ENCODE measurements around the gene OPN4. TPM values are rescaled to one million over a fixed set of nuclear protein-coding genes. Genes with fewer than 3 reads are reported as not detected.

OPN4 gene
- total and polyA plus RNA-seq, 2 donors (not counting 3 experiments of a cell fraction or from before 2014, with no cell fraction given): not detected

DNA sequence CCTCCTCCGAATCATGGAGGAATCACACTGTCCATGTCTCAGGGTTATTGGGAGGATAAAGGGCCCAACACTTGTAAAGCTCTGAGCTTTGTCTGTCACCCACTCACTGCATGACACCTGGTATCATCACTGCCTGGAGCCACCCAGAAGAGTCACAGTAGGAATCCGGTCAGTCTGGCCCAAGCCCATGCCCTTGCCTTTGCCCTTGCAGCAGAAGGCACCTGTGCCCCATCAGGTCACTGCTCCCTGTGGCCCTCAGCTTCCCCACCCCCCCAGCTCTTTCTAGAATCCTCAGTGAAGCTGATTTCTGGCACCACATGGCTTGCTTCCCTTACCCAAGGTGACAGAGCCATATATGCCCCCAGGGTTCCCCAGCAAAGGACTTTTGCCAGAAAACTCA lies 28.3 kb downstream of the OPN4 start:
- Histone ChIP-seq H3K9me1 (replicated peaks; ENCODE audit: control insufficient read depth, extremely low read depth, insufficient read depth, low read length) (no peaks in the 10 kb centered on the region), H3K27ac (ENCODE audit: insufficient read depth, low read depth, low read length) (no peak overlapping the region), H3K27me3 (ENCODE audit: control insufficient read depth in 2 of 2, insufficient read depth in 2 of 2, low read length in 2 of 2) (peaks cover 9 to 19% of the 10 kb centered on the region in 2 experiments), H3K9ac (replicated peaks; ENCODE audit: extremely low read depth, insufficient read depth, low read length) (no peak overlapping the region), H3K9me3 (replicated peaks; ENCODE audit: control insufficient read depth, insufficient read depth, low read length) (no peaks in the 10 kb centered on the region), H3K4me3 (replicated peaks in 1 of 3; ENCODE audit: insufficient read depth in 1 of 3, low read depth in 1 of 3, low read length in 3 of 3) (no peak overlapping the region), H3K36me3 (ENCODE audit: control insufficient read depth in 2 of 2, extremely low read depth in 1 of 2, insufficient read depth in 2 of 2, low read length in 2 of 2) (no peaks in the 10 kb centered on the region), H2AFZ (ENCODE audit: low read depth, low read length) (no peak overlapping the region), H3K4me1 (ENCODE audit: control insufficient read depth, extremely low read depth, insufficient read depth, low read length) (no peaks in the 10 kb centered on the region), H3K79me2 (ENCODE audit: control insufficient read depth, insufficient read depth, low read length) (no peaks in the 10 kb centered on the region), H3K4me2 (ENCODE audit: insufficient read depth, low read length) (no peak overlapping the region), H4K20me1 (replicated peaks; ENCODE audit: control insufficient read depth, extremely low read depth, insufficient read depth, low read length) (no peaks in the 10 kb centered on the region)
- no TSS peak for BruUV-seq (replicated peaks)
- POLR2A ChIA-PET: no interaction called here
- FAIRE-seq (no peak), DNase-seq (ENCODE audit: low read depth, low spot score) (no peak)
- TF ChIP-seq, protein P1, sequence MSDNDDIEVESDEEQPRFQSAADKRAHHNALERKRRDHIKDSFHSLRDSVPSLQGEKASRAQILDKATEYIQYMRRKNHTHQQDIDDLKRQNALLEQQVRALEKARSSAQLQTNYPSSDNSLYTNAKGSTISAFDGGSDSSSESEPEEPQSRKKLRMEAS (IDR thresholded peaks at IDR 0.05; ENCODE audit: insufficient read depth, insufficient read length): no peak
- TF ChIP-seq, protein P2, sequence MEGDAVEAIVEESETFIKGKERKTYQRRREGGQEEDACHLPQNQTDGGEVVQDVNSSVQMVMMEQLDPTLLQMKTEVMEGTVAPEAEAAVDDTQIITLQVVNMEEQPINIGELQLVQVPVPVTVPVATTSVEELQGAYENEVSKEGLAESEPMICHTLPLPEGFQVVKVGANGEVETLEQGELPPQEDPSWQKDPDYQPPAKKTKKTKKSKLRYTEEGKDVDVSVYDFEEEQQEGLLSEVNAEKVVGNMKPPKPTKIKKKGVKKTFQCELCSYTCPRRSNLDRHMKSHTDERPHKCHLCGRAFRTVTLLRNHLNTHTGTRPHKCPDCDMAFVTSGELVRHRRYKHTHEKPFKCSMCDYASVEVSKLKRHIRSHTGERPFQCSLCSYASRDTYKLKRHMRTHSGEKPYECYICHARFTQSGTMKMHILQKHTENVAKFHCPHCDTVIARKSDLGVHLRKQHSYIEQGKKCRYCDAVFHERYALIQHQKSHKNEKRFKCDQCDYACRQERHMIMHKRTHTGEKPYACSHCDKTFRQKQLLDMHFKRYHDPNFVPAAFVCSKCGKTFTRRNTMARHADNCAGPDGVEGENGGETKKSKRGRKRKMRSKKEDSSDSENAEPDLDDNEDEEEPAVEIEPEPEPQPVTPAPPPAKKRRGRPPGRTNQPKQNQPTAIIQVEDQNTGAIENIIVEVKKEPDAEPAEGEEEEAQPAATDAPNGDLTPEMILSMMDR (IDR thresholded peaks at IDR 0.05; ENCODE audit: extremely low read depth in 1 of 2, insufficient read depth in 1 of 2, low read depth in 1 of 2, low read length in 2 of 2): no peak
- TF ChIP-seq POLR2A (IDR thresholded peaks at IDR 0.05; ENCODE audit: low read depth, low read length) (no peak), POLR2AphosphoS5 (IDR thresholded peaks at IDR 0.05; ENCODE audit: insufficient read depth, low read depth, low read length) (no peak), GATA2 (IDR thresholded peaks at IDR 0.05; ENCODE audit: insufficient read depth, insufficient read length, low read depth, low read length) (no peak), EZH2 (IDR thresholded peaks at IDR 0.05; ENCODE audit: borderline replicate concordance, low read depth, low read length, severe bottlenecking) (no peak), JUN (IDR thresholded peaks at IDR 0.05; ENCODE audit: borderline replicate concordance, insufficient read depth, insufficient read length, low read depth) (no peak), FOS (IDR thresholded peaks at IDR 0.05; ENCODE audit: borderline replicate concordance, insufficient read depth, low read length) (no peak), MYC (IDR thresholded peaks at IDR 0.05; ENCODE audit: low read depth, low read length) (no peak)
- CTCF ChIA-PET: interaction anchor here (5.8 kb wide), 1 partner anchor 12 kb away, joined by 29 read pairs; no protein-coding TSS in a partner anchor
- dilution Hi-C loops (cut with MboI; ENCODE audit: extremely low pct_ligation_motif_present, low sequenced_read_pairs): no loop called here
- intact Hi-C loops (cut with micrococcal nuclease): no loop called here

Measured in endothelial cell of umbilical vein (primary cell).